Measurements from ENCODE around the gene ETFA. TPM values are rescaled to one million over a fixed set of nuclear protein-coding genes. Genes with fewer than 3 reads are reported as not detected.

ETFA gene
- total RNA-seq, 1 donor from 2014 or later: 81.2 TPM

DNA sequence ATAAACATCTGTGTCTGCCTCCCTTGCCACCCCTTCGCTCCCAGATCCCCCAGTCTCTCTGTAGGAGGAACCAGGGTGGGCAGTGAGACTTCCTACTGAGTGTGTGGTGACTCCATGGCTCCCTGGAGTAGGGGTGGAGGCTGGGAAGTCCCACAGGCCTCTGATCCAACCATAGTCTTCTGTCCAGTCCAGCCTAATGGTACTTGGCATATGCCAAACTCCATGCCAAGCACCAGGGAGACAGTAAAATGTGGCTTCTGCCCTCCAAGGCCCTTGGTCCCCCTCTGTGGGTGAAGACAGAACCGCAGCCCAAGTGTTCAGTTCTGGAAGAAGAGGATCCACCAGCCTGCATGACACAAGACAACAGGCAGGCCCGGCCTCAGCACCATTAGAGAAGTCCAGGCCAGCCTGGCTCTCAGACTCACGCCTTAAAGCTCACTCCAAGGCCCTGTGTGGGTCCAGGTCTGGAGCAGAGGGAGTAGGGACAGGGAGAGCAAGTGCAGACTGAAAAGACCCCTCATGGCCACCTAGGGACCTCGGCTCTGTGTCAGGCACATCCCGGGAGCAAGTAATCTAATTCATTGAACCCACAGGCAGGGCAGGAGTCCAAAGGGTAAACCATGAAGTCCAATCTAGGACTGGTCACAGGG lies 112.7 kb downstream of the ETFA start:
- TF ChIP-seq, protein P1, sequence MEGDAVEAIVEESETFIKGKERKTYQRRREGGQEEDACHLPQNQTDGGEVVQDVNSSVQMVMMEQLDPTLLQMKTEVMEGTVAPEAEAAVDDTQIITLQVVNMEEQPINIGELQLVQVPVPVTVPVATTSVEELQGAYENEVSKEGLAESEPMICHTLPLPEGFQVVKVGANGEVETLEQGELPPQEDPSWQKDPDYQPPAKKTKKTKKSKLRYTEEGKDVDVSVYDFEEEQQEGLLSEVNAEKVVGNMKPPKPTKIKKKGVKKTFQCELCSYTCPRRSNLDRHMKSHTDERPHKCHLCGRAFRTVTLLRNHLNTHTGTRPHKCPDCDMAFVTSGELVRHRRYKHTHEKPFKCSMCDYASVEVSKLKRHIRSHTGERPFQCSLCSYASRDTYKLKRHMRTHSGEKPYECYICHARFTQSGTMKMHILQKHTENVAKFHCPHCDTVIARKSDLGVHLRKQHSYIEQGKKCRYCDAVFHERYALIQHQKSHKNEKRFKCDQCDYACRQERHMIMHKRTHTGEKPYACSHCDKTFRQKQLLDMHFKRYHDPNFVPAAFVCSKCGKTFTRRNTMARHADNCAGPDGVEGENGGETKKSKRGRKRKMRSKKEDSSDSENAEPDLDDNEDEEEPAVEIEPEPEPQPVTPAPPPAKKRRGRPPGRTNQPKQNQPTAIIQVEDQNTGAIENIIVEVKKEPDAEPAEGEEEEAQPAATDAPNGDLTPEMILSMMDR (IDR thresholded peaks at IDR 0.05): no peak
- ATAC-seq (no peak), DNase-seq (no peak)
- no peaks in the 10 kb centered on the region for H3K27me3 ChIP-seq (ENCODE audit: low read depth)
- peaks cover 8% of the 10 kb centered on the region for H3K4me1 ChIP-seq
- H3K27ac ChIP-seq: no peak overlapping the region
- no peaks in the 10 kb centered on the region for H3K36me3 ChIP-seq
- no peaks in the 10 kb centered on the region for H3K9me3 ChIP-seq
- intact Hi-C loops (cut with DNase I): no loop called here
- no peak overlapping the region for H3K4me3 ChIP-seq

DNA sequence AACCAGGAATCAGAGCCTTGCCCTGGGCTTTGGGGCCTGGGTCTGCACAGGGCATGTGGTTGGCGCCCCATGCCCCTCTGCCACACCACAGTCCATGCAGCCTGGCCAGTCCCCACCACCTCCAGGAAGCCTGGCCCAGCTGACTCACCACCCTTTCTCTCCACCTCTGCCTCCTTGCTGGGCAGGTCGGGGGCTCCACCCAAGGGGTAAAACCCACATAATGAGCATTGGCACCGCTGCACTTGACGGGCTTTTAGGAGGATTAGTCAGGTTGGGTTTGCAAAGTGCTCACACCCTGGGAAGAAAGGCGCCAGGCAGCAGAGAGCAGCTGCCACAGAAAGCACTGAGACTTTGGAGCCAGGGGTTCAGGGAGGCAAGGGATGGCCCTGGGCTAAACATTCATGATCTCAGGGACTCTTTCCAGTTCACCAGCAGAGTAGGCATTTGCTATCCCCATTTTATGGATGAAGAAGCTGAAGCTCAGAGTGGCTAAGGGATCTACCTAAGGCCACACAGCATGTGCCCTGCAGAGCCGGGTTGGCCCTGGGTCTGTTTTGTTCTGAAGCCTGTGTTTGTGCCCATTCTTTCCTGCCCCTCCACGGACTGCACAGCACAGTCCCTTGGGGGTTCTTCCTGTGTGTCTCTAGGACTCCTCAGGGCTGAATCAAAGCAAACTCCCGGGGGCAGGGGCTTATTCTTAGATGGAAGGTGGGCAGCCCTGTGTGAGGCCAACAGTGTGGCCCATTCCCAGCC lies 113.4 kb downstream of the ETFA start:
- TF ChIP-seq, protein P1 (IDR thresholded peaks at IDR 0.05): no peak
- ATAC-seq (no peak), DNase-seq (peak; percentile 37)
- no peaks in the 10 kb centered on the region for H3K36me3 ChIP-seq
- no peak overlapping the region for H3K27ac ChIP-seq
- intact Hi-C loops (cut with DNase I): no loop called here
- H3K27me3 ChIP-seq (ENCODE audit: low read depth): peaks cover under 1% of the 10 kb centered on the region
- no peaks in the 10 kb centered on the region for H3K9me3 ChIP-seq
- H3K4me1 ChIP-seq: peaks cover 8% of the 10 kb centered on the region
- H3K4me3 ChIP-seq: no peak overlapping the region

DNA sequence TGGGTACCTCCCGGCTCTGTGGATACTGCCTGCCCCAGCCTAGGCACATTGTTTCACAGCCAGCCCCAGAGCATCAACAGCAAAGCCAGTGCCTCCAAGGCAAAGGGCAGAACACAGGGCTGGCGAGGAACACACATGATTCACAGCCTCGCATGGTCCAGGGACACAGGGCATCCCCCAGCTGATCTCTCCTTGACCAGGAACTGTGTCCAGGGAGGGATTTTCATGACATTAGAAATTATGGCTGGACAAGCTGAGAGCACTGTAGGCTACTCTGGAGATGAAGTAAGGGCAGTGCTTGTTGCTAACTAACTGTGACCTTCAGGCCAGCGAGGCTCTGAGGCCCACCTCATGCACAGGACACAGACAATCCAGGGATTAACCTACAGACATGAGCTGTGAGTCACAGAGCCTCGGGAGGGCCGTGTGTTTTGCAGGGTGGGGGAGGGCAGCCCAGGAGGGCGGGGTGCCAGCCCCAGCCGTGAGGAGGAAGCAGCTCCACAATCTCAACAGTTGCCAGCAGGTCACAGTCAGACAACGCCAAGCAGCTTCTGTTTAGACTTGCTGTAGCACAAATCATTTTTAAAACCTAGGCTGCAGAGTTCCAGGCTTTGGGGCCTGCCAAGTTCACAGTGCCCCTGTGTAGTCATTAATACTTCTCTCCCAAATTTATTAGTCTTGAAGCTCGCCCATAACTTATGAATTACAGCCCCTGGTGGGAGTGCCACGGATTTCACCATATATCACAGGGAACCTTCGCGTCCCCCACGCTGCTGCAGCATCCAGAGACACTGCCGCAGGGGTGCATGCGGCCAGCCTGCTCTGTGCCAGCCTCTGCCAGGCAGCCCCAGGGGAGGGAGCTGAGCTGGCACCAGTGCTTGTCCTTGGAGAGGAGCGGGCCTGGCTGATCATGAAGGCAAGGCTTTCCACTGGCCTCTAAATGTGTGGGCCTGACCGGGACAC lies 114.7 kb downstream of the ETFA start:
- ATAC-seq (peak; percentile 22 to 39), DNase-seq (peak; percentile 46)
- intact Hi-C loops (cut with DNase I): no loop called here
- peaks cover 10% of the 10 kb centered on the region for H3K4me1 ChIP-seq
- TF ChIP-seq, protein P1 (IDR thresholded peaks at IDR 0.05): no peak
- no peak overlapping the region for H3K4me3 ChIP-seq
- H3K9me3 ChIP-seq: no peaks in the 10 kb centered on the region
- no peak overlapping the region for H3K27ac ChIP-seq
- no peaks in the 10 kb centered on the region for H3K36me3 ChIP-seq
- peaks cover 14% of the 10 kb centered on the region for H3K27me3 ChIP-seq (ENCODE audit: low read depth)

DNA sequence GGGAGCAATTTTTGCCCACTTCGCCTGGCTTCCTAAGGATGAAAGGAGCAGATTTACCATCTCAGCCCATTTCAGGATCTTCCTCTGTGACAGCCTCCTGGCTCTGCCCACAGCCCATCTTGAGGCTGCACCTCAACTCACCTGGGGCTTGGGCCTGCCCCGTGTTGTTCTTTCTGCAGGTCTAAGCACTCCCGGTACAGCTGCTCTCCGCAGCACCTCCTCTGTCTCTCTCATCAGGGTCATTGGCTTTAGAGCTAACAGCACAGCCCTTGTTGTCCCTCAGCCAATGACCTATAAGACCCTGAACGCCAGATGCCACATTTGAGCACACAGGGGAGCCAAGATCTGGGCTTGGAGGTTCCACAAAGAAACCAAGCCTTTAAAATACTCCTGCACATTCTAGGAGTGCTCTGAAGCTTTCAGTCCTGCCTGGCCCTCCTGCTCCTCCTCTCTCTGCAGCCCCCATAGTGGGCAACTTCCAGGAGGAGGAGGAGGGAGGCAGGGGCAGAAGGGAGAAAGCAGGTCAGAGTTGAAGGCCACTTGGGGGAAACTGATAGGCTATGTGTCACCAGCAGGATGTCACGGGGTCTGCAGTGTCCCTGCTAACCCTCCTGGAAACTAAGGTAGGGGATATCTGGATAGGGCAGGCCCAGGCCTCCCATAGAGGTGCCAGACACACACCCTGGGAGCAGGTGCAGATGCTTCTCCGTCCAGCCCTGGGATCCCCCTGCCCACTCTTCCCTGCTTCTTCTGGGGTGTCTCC lies 115.6 kb downstream of the ETFA start:
- intact Hi-C loops (cut with DNase I): no loop called here
- ATAC-seq (no peak), DNase-seq (peak; percentile 17)
- H3K4me3 ChIP-seq: no peak overlapping the region
- no peaks in the 10 kb centered on the region for H3K36me3 ChIP-seq
- TF ChIP-seq, protein P1 (IDR thresholded peaks at IDR 0.05): no peak
- H3K4me1 ChIP-seq: peaks cover 18% of the 10 kb centered on the region
- no peak overlapping the region for H3K27ac ChIP-seq
- no peaks in the 10 kb centered on the region for H3K9me3 ChIP-seq
- peaks cover 18% of the 10 kb centered on the region for H3K27me3 ChIP-seq (ENCODE audit: low read depth)

DNA sequence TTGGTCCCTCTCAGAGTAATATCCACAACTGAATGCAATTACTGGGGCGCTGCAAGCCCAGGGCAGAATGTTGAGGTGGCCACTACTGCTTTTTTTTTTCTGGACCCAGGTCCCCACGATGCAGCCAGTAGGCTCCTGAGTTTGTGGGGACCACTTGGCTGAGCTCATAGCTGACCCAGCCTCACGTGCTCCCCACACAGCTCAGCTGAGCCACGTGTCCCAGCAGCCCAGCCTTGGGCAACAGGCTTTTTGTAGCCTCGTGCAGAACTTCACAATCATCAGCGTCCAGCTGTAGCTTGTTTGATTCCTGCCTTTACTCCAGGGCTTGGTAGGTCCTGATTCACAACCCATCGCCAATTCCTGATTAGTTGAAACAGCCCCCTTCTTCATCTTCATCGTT lies 117.3 kb downstream of the ETFA start:
- DNase-seq (peak; percentile 14), ATAC-seq (no peak)
- peaks cover 18% of the 10 kb centered on the region for H3K27me3 ChIP-seq (ENCODE audit: low read depth)
- peaks cover 24% of the 10 kb centered on the region for H3K4me1 ChIP-seq
- intact Hi-C loops (cut with DNase I): no loop called here
- TF ChIP-seq, protein P1 (IDR thresholded peaks at IDR 0.05): no peak
- no peak overlapping the region for H3K27ac ChIP-seq
- no peak overlapping the region for H3K4me3 ChIP-seq
- no peaks in the 10 kb centered on the region for H3K36me3 ChIP-seq
- H3K9me3 ChIP-seq: no peaks in the 10 kb centered on the region

All from lower lobe of right lung (tissue), 2 donors.